ENCODE results near the gene CBX6. TPM values are rescaled to one million over a fixed set of nuclear protein-coding genes. Genes with fewer than 3 reads are reported as not detected.
A peak's percentile ranks its signal among the peaks of the same experiment; 100 is the strongest.

The CBX6 gene
- total RNA-seq, 4 donors from 2014 or later, result 7.0 to 35.5 (median 10.7) TPM

GRCh38 chr22:38826386-38826785 is 45.6 kb downstream of the CBX6 start:
- H3K9me3 ChIP-seq, result no peaks in the 10 kb centered on the region
- TF ChIP-seq POLR2A (IDR thresholded peaks at IDR 0.05) (no peak), CTCF (IDR thresholded peaks at IDR 0.05) (no peak)
- no peaks in the 10 kb centered on the region for H3K27me3 ChIP-seq
- H3K4me3 ChIP-seq, result no peak overlapping the region
- DNase-seq, result peak in 1 of 3 donors; percentile 35
- H3K36me3 ChIP-seq, result no peaks in the 10 kb centered on the region
- no peak overlapping the region for H3K27ac ChIP-seq
- no peaks in the 10 kb centered on the region for H3K4me1 ChIP-seq

- Histone ChIP-seq H3K4me1 (no peaks in the 10 kb centered on the region), H3K27me3 (no peaks in the 10 kb centered on the region), H3K36me3 (no peaks in the 10 kb centered on the region), H3K4me3 (no peak overlapping the region), H3K27ac (no peak overlapping the region), H3K9me3 (no peaks in the 10 kb centered on the region)
- TF ChIP-seq CTCF (IDR thresholded peaks at IDR 0.05) (peak in 2 of 6 experiments; percentile 10 to 22), POLR2A (IDR thresholded peaks at IDR 0.05) (no peak)
- DNase-seq, result peak in 2 of 3 donors; percentile 51 to 53
Measured at GRCh38 chr22:38824585-38824984, 47.4 kb downstream of the CBX6 start.

- no peaks in the 10 kb centered on the region for H3K9me3 ChIP-seq
- TF ChIP-seq POLR2A (IDR thresholded peaks at IDR 0.05), result no peak
- no peak for TF ChIP-seq CTCF (IDR thresholded peaks at IDR 0.05)
- H3K4me3 ChIP-seq, result no peak overlapping the region
- no peaks in the 10 kb centered on the region for H3K4me1 ChIP-seq
- H3K36me3 ChIP-seq, result no peaks in the 10 kb centered on the region
- DNase-seq, result no peak
- no peaks in the 10 kb centered on the region for H3K27me3 ChIP-seq
- H3K27ac ChIP-seq, result no peak overlapping the region
Measured at GRCh38 chr22:38823637-38824036, 48.4 kb downstream of the CBX6 start.

GRCh38 chr22:38823076-38823475 is 48.9 kb downstream of the CBX6 start:
- DNase-seq, result no peak

GRCh38 chr22:38820020-38820419 is 52.0 kb downstream of the CBX6 start:
- no peak overlapping the region for H3K4me3 ChIP-seq
- H3K9me3 ChIP-seq, result no peaks in the 10 kb centered on the region
- no peak for TF ChIP-seq POLR2A (IDR thresholded peaks at IDR 0.05)
- no peak for TF ChIP-seq CTCF (IDR thresholded peaks at IDR 0.05)
- no peak for DNase-seq
- H3K4me1 ChIP-seq, result no peaks in the 10 kb centered on the region
- H3K36me3 ChIP-seq, result no peaks in the 10 kb centered on the region
- H3K27ac ChIP-seq, result no peak overlapping the region
- no peaks in the 10 kb centered on the region for H3K27me3 ChIP-seq

More at GRCh38 chr22:38823076-38823475, 48.9 kb downstream of the CBX6 start:
- no peak overlapping the region for H3K4me3 ChIP-seq
- H3K27ac ChIP-seq, result no peak overlapping the region
- no peaks in the 10 kb centered on the region for H3K27me3 ChIP-seq
- TF ChIP-seq POLR2A (IDR thresholded peaks at IDR 0.05), result no peak
- no peaks in the 10 kb centered on the region for H3K9me3 ChIP-seq
- H3K36me3 ChIP-seq, result no peaks in the 10 kb centered on the region
- no peaks in the 10 kb centered on the region for H3K4me1 ChIP-seq

GRCh38 chr22:38819387-38819940 is 52.6 kb downstream of the CBX6 start:
- no peak for TF ChIP-seq CTCF (IDR thresholded peaks at IDR 0.05)
- no peak for TF ChIP-seq POLR2A (IDR thresholded peaks at IDR 0.05)
- H3K9me3 ChIP-seq, result no peaks in the 10 kb centered on the region
- no peak overlapping the region for H3K4me3 ChIP-seq
- H3K27me3 ChIP-seq, result no peaks in the 10 kb centered on the region
- H3K4me1 ChIP-seq, result no peaks in the 10 kb centered on the region
- H3K36me3 ChIP-seq, result no peaks in the 10 kb centered on the region
- peak in 1 of 3 donors; percentile 16 for DNase-seq
- H3K27ac ChIP-seq, result no peak overlapping the region

All from Peyer's patch (tissue), 4 donors.